DND-41 (cell line): ENCODE data around the gene SYNC.
"Not testable (repeated sequence)": the region's sequence is repeated elsewhere in the genome, so short reads cannot be mapped to it uniquely, and the experiment has no call there.

ENCODE experiments used
- ATAC-seq: fragments of 200-7000 bp; cut with Tn5 transposase; 3 replicates; pipeline ENCODE4 v1.9.1; 2021; ENCODE audit warnings: low read depth; ENCODE audit not compliant: insufficient read depth
- DNase-seq: peaks from one replicate; pipeline ENCODE4 v3.0.0-alpha.2; 2020
- H2AFZ ChIP-seq: 2 replicates; pipeline ENCODE4 v1.6.0; 2012; ENCODE audit warnings: low read depth, low read length
- H3K27ac ChIP-seq: 2 replicates; pipeline ENCODE4 v1.5.1; 2012; ENCODE audit warnings: low read length, inconsistent platforms
- H3K27me3 ChIP-seq: fragments of 200-600 bp; sonication (generic); 2 replicates; pipeline ENCODE4 v1.6.0; 2012; ENCODE audit warnings: low read length, mild to moderate bottlenecking, inconsistent platforms; ENCODE audit not compliant: insufficient read depth, poor library complexity
- H3K36me3 ChIP-seq: 2 replicates; pipeline ENCODE4 v1.5.1; 2012; ENCODE audit warnings: low read length, inconsistent platforms; ENCODE audit not compliant: insufficient read depth
- H3K4me1 ChIP-seq: 2 replicates; pipeline ENCODE4 v1.5.1; 2012; ENCODE audit warnings: mild to moderate bottlenecking, low read length; ENCODE audit not compliant: insufficient read depth
- H3K4me2 ChIP-seq: 2 replicates; pipeline ENCODE4 v1.6.0; 2012; ENCODE audit warnings: mild to moderate bottlenecking, moderate library complexity, low read length, inconsistent platforms; ENCODE audit not compliant: insufficient read depth
- H3K4me3 ChIP-seq, 2 experiments: fragments of 200-600 bp in 1 of 2; shearing (Covaris generic) in 1 of 2; 2 replicates each; pipeline ENCODE4 v1.5.1; 2012 to 2016; ENCODE audit warnings: inconsistent platforms in 2 of 2, low read length in 2 of 2, mild to moderate bottlenecking in 2 of 2, low read depth in 1 of 2, moderate library complexity in 1 of 2
- H3K79me2 ChIP-seq: 2 replicates; pipeline ENCODE4 v1.6.0; 2012; ENCODE audit warnings: low read length, inconsistent platforms; ENCODE audit not compliant: insufficient read depth
- H3K9ac ChIP-seq: 2 replicates; pipeline ENCODE4 v1.6.0; 2012; ENCODE audit warnings: low read depth, mild to moderate bottlenecking, inconsistent platforms, low read length, moderate library complexity
- H3K9me3 ChIP-seq: 2 replicates; pipeline ENCODE4 v1.5.1; 2012; ENCODE audit warnings: low read length, moderate library complexity, mild to moderate bottlenecking, inconsistent platforms; ENCODE audit not compliant: insufficient read depth, severe bottlenecking
- H4K20me1 ChIP-seq: 2 replicates; pipeline ENCODE4 v1.6.0; 2012; ENCODE audit warnings: low read length; ENCODE audit not compliant: insufficient read depth
- EZH2 ChIP-seq: IDR thresholded peaks from 3 replicates; pipeline ENCODE4 v1.6.1; 2012; ENCODE audit warnings: borderline replicate concordance, low read depth, mild to moderate bottlenecking, moderate library complexity, low read length, inconsistent platforms; ENCODE audit not compliant: severe bottlenecking
- TF ChIP-seq, protein P1 (sequence below): IDR thresholded peaks from 2 replicates; pipeline ENCODE4 v1.5.1; 2012; ENCODE audit warnings: borderline replicate concordance, low read length, moderate library complexity, mild to moderate bottlenecking; ENCODE audit not compliant: poor library complexity, severe bottlenecking; ENCODE audit errors: extremely low read depth

Gene SYNC

DNA sequence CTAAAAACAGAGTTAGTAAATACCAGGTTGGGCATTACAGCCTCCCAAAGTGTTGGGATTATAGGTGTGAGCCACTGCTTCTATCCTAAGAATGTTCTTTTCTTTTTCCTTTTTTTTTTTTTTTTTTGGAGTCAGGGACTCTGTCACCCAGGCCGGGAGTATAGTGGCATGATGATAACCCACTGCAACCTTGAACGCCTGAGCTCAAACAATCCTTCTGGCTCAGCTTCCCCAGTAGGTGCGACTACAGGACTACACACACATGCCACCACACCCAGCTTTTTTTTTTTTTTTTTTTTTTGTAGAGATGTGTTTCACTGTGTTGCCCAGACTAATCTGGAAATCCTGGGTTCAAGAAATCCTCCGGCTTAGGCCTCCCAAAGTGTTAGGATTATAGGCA lies 58.1 kb downstream of the SYNC start:
- Histone ChIP-seq H2AFZ (no peak overlapping the region), H3K36me3 (peaks cover 16% of the 10 kb centered on the region), H3K9ac (no peak overlapping the region), H3K27me3 (no peaks in the 10 kb centered on the region), H3K79me2 (peaks cover 88% of the 10 kb centered on the region), H3K4me1 (peaks cover 15% of the 10 kb centered on the region), H3K27ac (no peak overlapping the region), H3K9me3 (no peaks in the 10 kb centered on the region), H3K4me2 (no peak overlapping the region), H4K20me1 (peaks cover 11% of the 10 kb centered on the region; the same call in 1 of the 2 replicates), H3K4me3 (no peak overlapping the region)
- DNase-seq (no peak), ATAC-seq (no peak)
- TF ChIP-seq, protein P1, sequence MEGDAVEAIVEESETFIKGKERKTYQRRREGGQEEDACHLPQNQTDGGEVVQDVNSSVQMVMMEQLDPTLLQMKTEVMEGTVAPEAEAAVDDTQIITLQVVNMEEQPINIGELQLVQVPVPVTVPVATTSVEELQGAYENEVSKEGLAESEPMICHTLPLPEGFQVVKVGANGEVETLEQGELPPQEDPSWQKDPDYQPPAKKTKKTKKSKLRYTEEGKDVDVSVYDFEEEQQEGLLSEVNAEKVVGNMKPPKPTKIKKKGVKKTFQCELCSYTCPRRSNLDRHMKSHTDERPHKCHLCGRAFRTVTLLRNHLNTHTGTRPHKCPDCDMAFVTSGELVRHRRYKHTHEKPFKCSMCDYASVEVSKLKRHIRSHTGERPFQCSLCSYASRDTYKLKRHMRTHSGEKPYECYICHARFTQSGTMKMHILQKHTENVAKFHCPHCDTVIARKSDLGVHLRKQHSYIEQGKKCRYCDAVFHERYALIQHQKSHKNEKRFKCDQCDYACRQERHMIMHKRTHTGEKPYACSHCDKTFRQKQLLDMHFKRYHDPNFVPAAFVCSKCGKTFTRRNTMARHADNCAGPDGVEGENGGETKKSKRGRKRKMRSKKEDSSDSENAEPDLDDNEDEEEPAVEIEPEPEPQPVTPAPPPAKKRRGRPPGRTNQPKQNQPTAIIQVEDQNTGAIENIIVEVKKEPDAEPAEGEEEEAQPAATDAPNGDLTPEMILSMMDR = no peak
- no peak for TF ChIP-seq EZH2

DNA sequence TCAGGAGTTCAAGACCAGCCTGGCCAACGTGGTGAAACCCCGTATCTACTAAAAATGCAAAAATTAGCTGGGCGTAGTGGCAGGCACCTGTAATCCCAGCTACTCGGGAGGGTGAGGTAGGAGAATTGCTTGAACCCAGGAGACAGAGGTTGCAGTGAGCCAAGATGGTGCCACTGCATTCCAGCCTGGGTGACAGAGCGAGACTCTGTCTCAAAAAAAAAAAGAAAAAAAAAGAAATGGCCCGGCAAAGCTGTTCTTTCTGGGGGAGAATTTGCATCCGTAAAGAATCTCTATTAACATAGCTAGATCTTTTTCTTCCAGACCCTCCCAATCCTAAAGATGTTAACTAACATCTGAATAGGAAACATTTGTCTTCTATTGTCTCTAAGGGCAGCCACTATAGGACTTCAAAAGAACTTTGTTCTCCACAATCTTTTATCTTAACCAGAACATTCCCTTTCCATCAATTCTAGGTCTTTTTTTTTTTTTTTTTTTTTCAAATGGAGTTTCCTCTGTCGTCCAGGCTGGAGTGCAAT lies 60.2 kb downstream of the SYNC start:
- H3K4me1 ChIP-seq, H3K9ac ChIP-seq, H3K4me2 ChIP-seq, ATAC-seq, DNase-seq, H3K4me3 ChIP-seq, H3K27ac ChIP-seq, H3K9me3 ChIP-seq, H2AFZ ChIP-seq, H3K27me3 ChIP-seq: not testable (repeated sequence)
- peaks cover 11% of the 10 kb centered on the region; the same call in 1 of the 2 replicates for H4K20me1 ChIP-seq
- H3K79me2 ChIP-seq = peaks cover 86% of the 10 kb centered on the region
- peaks cover 16% of the 10 kb centered on the region for H3K36me3 ChIP-seq

DNA sequence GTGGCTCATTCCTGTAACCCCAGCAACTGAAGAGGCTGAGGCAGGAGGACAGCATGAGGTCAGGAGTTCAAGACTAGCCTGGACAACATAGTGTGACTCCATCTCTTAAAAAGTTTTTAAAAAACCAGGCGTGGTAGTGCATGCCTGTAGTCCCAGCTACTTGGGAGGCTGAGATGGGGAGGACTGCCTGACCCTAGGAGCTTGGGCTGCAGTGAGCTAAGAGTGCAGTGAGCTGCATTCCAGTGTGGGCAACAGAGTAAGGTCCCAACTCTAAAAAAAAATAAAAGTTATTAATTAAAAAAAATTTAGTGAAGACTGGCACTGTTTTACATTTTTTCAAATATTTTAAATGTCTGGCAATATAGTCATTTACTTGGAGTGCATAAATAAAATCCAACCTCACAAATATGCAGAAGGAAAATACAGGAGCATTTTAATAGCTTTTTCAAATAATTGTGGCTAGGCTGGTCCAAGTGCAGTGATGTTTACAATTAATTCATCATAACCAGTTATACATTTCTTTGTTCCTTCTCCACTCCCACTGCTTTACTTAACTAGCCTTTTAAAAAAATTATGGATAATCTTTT lies 63.0 kb downstream of the SYNC start:
- TF ChIP-seq, protein P1 = no peak
- no peak for TF ChIP-seq EZH2
- no peak for ATAC-seq

DNA sequence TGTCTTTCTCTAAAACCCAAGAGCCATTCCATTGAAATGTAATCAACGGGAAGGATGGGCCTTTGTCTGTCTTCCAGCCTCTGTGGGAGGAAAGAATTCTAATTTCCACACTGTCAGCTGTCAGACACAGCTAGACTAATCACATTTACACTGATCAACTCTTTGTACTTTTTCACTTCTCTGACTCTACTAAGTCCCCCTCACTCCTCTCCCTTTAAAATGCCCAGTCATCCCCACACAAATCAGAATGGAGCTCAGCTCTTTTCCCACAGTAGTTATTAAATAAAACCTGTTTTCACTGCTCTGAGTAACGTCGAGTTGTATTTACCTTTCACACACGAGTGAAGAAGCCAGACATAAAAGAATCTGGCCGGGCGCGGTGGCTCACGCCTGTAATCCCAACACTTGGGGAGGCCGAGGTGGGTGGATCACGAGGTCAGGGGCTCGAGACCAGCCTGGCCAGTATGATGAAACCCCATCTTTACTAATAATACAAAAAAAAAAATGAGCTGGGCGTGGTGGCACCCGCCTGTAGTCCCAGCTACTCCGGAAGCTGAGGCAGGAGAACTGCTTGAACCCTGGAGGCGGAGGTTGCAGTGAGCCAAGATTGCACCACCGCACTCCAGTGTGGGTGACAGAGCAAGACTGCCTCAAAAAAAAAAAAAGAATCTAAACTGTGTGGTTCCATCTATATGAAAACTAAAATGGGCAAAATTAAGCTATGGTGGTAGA lies 65.5 kb downstream of the SYNC start:
- Histone ChIP-seq H3K27ac (no peak overlapping the region), H3K4me3 (no peak overlapping the region), H4K20me1 (peaks cover 9% of the 10 kb centered on the region; the same call in 1 of the 2 replicates), H3K4me2 (no peak overlapping the region), H3K27me3 (no peaks in the 10 kb centered on the region), H3K79me2 (peaks cover 68% of the 10 kb centered on the region), H3K9ac (no peak overlapping the region), H3K4me1 (no peaks in the 10 kb centered on the region), H2AFZ (no peak overlapping the region), H3K36me3 (peaks cover 25% of the 10 kb centered on the region), H3K9me3 (no peaks in the 10 kb centered on the region)
- TF ChIP-seq, protein P1 = no peak
- TF ChIP-seq EZH2 = no peak
- DNase-seq = no peak
- ATAC-seq = no peak

More for the DNA sequence above, 63.0 kb downstream of the SYNC start:
- H3K4me3 ChIP-seq = no peak overlapping the region
- H3K36me3 ChIP-seq = peaks cover 4% of the 10 kb centered on the region
- H2AFZ ChIP-seq = no peak overlapping the region
- H3K9ac ChIP-seq = no peak overlapping the region
- H3K27ac ChIP-seq = no peak overlapping the region
- no peaks in the 10 kb centered on the region for H3K4me1 ChIP-seq
- H3K79me2 ChIP-seq = peaks cover 81% of the 10 kb centered on the region
- H3K9me3 ChIP-seq = no peaks in the 10 kb centered on the region
- H3K27me3 ChIP-seq = no peaks in the 10 kb centered on the region
- H3K4me2 ChIP-seq = no peak overlapping the region
- DNase-seq = no peak
- peaks cover 9% of the 10 kb centered on the region; the same call in 1 of the 2 replicates for H4K20me1 ChIP-seq
